HCT116 (cell line): ENCODE data around the gene SCN1A. TPM values are rescaled to one million over a fixed set of nuclear protein-coding genes. Genes with fewer than 3 reads are reported as not detected.

ENCODE experiments used
- ATAC-seq: fragments of 200-7000 bp; cut with Tn5 transposase; 2 replicates; pipeline ENCODE4 v1.9.1; 2020; ENCODE audit warnings: mild to moderate bottlenecking, moderate library complexity
- BruUV-seq: library from RNA; stranded (reverse); fragments of 400-500 nt; replicated peaks from 2 replicates; lab custom pipeline; 2021; lab: Mats Ljungman, UMichigan
- CTCF ChIA-PET: fragments of 300-600 bp; sonication (Branson Sonifier 250); formaldehyde crosslinking; loops from one replicate; lab custom pipeline; 2021; ENCODE audit warnings: antibody characterized with exemption; lab: Charles Lee
- POLR2A ChIA-PET: fragments of 300-600, 350-600 bp; sonication (Branson Sonifier 250); formaldehyde crosslinking; loops from one replicate; lab custom pipeline; 2021; ENCODE audit warnings: antibody characterized with exemption; lab: Charles Lee
- RAD21 ChIA-PET, 2 experiments: fragments of 300-600 bp; sonication (Branson Sonifier 250); formaldehyde crosslinking; loops; one replicate each; lab custom pipeline; 2023; ENCODE audit warnings: low total read pairs in 2 of 2; ENCODE audit not compliant: uncharacterized antibody in 2 of 2, unreplicated experiment in 2 of 2, low non-redundant PET in 1 of 2; lab: Charles Lee
- DNase-seq: peaks from one replicate; pipeline ENCODE4 v3.0.0-alpha.2; 2010; ENCODE audit warnings: low read depth, low spot score
- H2AFZ ChIP-seq: fragments of 200-600 bp; shearing (Covaris generic), sonication (generic); 2 replicates; pipeline ENCODE4 v1.6.1; 2017; ENCODE audit warnings: low read depth, mixed run types, mixed read lengths, antibody characterized with exemption, low read length; ENCODE audit not compliant: poor library complexity, severe bottlenecking
- H3K27ac ChIP-seq: 2 replicates; pipeline ENCODE4 v1.5.1; 2012; ENCODE audit warnings: low read depth, low read length
- H3K27me3 ChIP-seq: fragments of 200-600 bp; sonication (generic); 2 replicates; pipeline ENCODE4 v1.6.1; 2016; ENCODE audit warnings: mixed run types, low read length, mixed read lengths; ENCODE audit not compliant: insufficient read depth
- H3K36me3 ChIP-seq, 2 experiments: fragments of 200-500 bp in 1 of 2; fragments of 200-600 bp in 1 of 2; sonication (Bioruptor generic) in 1 of 2; sonication (generic) in 1 of 2; 2 replicates each; pipeline versions ENCODE4 v1.5.1 to v1.6.1; 2014 to 2016; ENCODE audit warnings: low read length in 2 of 2, inconsistent platforms in 1 of 2, mixed read lengths in 1 of 2, mixed run types in 1 of 2; ENCODE audit not compliant: insufficient read depth in 2 of 2, control insufficient read depth in 1 of 2
- H3K4me1 ChIP-seq, 2 experiments: fragments of 200-600 bp in 1 of 2; sonication (generic) in 1 of 2; 2 replicates each; pipeline versions ENCODE4 v1.5.1 to v1.6.1; 2012 to 2017; ENCODE audit warnings: low read length in 2 of 2, inconsistent platforms in 1 of 2, mild to moderate bottlenecking in 1 of 2, mixed read lengths in 1 of 2, mixed run types in 1 of 2, moderate library complexity in 1 of 2; ENCODE audit not compliant: insufficient read depth in 2 of 2, control insufficient read depth in 1 of 2
- H3K4me2 ChIP-seq: fragments of 200-600 bp; sonication (generic); 2 replicates; pipeline ENCODE4 v1.6.1; 2017; ENCODE audit warnings: mixed run types, low read length, mixed read lengths
- H3K4me3 ChIP-seq, 2 experiments: fragments of 200-600 bp in 1 of 2; sonication (generic) in 1 of 2; replicated peaks in 1 of 2; 2 replicates each; pipeline ENCODE4 v1.5.1; 2011 to 2016; ENCODE audit warnings: low read length in 2 of 2, control low read depth in 1 of 2, low read depth in 1 of 2, mild to moderate bottlenecking in 1 of 2, mixed read lengths in 1 of 2, mixed run types in 1 of 2
- H3K79me2 ChIP-seq: fragments of 200-600 bp; sonication (generic); 2 replicates; pipeline ENCODE4 v1.6.1; 2017; ENCODE audit warnings: mild to moderate bottlenecking, mixed run types, low read length, moderate library complexity, mixed read lengths; ENCODE audit not compliant: insufficient read depth
- H3K9ac ChIP-seq: fragments of 200-600 bp; sonication (generic); 2 replicates; pipeline ENCODE4 v1.6.1; 2016; ENCODE audit warnings: low read length, mixed read lengths
- H3K9me2 ChIP-seq: fragments of 200-600 bp; sonication (generic), shearing (Covaris generic); 2 replicates; pipeline ENCODE4 v1.6.1; 2017; ENCODE audit warnings: mixed run types, mild to moderate bottlenecking, moderate library complexity; ENCODE audit not compliant: insufficient read depth
- H3K9me3 ChIP-seq, 2 experiments: fragments of 200-500 bp in 1 of 2; fragments of 200-600 bp in 1 of 2; sonication (Bioruptor generic) in 1 of 2; sonication (generic) in 1 of 2; 2 replicates each; pipeline ENCODE4 v1.6.1; 2014 to 2017; ENCODE audit warnings: low read length in 2 of 2, mixed read lengths in 2 of 2, inconsistent platforms in 1 of 2, low read depth in 1 of 2, mild to moderate bottlenecking in 1 of 2, mixed run types in 1 of 2, moderate library complexity in 1 of 2; ENCODE audit not compliant: control insufficient read depth in 1 of 2, insufficient read depth in 1 of 2
- H4K20me1 ChIP-seq: fragments of 200-600 bp; sonication (generic), shearing (Covaris generic); 2 replicates; pipeline ENCODE4 v1.6.1; 2017; ENCODE audit warnings: mixed run types, mild to moderate bottlenecking, moderate library complexity; ENCODE audit not compliant: insufficient read depth
- EZH2phosphoT487 ChIP-seq: fragments of 200-600 bp; IDR thresholded peaks from 2 replicates; pipeline ENCODE4 v1.6.1; 2018; ENCODE audit warnings: antibody characterized with exemption, borderline replicate concordance
- SRF ChIP-seq: IDR thresholded peaks from 2 replicates; pipeline ENCODE4 v1.6.1; 2012; ENCODE audit warnings: low read depth
- intact Hi-C: fragments of 100-400 bp; cut with micrococcal nuclease; formaldehyde crosslinking; loops from 2 replicates; pipeline ENCODE4 v1.10.0; 2022
- total RNA-seq: library from RNA; stranded (reverse); gene quantifications from one replicate; pipeline ENCODE4 v1.2.1, GENCODE V29; 2021; ENCODE audit not compliant: unreplicated experiment
- TF ChIP-seq, protein P1 (sequence below): IDR thresholded peaks from 2 replicates; pipeline ENCODE4 v1.6.1; 2012

Gene SCN1A
- total RNA-seq, 1 experiment from 2014 or later: not detected

GRCh38 chr2:166068981-166069380 lies 58.8 kb downstream of the SCN1A start:
- POLR2A ChIA-PET: no interaction called here
- H3K79me2 ChIP-seq: no peaks in the 10 kb centered on the region
- CTCF ChIA-PET: interaction anchor here (1.9 kb wide), 1 partner anchor 12 kb away, joined by 8 read pairs; no protein-coding TSS in a partner anchor
- intact Hi-C loops: no loop called here
- peaks cover 27% of the 10 kb centered on the region for H3K27me3 ChIP-seq
- ATAC-seq (no peak), DNase-seq (no peak)
- no peak overlapping the region for H3K27ac ChIP-seq
- no peak overlapping the region for H3K4me2 ChIP-seq
- H4K20me1 ChIP-seq: no peaks in the 10 kb centered on the region
- no TSS peak for BruUV-seq
- H3K9me2 ChIP-seq: no peaks in the 10 kb centered on the region
- no peak overlapping the region for H3K9ac ChIP-seq
- TF ChIP-seq EZH2phosphoT487 (no peak), SRF (no peak)
- TF ChIP-seq, protein P1, sequence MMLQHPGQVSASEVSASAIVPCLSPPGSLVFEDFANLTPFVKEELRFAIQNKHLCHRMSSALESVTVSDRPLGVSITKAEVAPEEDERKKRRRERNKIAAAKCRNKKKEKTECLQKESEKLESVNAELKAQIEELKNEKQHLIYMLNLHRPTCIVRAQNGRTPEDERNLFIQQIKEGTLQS: no peak
- TF ChIP-seq, all 23 proteins: peak for 0
- RAD21 ChIA-PET: no interaction called here
- H2AFZ ChIP-seq: no peak overlapping the region
- no peaks in the 10 kb centered on the region for H3K9me3 ChIP-seq
- H3K4me1 ChIP-seq: no peaks in the 10 kb centered on the region
- no peak overlapping the region for H3K4me3 ChIP-seq
- no peaks in the 10 kb centered on the region for H3K36me3 ChIP-seq

- H3K9me2 ChIP-seq: no peaks in the 10 kb centered on the region
- CTCF ChIA-PET: interaction anchor here (0.8 kb wide), 1 partner anchor 9 kb away, joined by 4 read pairs; no protein-coding TSS in a partner anchor
- POLR2A ChIA-PET: no interaction called here
- RAD21 ChIA-PET: no interaction called here
- no peaks in the 10 kb centered on the region for H3K9me3 ChIP-seq
- no peaks in the 10 kb centered on the region for H3K36me3 ChIP-seq
- no peak overlapping the region for H3K9ac ChIP-seq
- H2AFZ ChIP-seq: no peak overlapping the region
- ATAC-seq (no peak), DNase-seq (no peak)
- no TSS peak for BruUV-seq
- intact Hi-C loops: no loop called here
- H3K4me1 ChIP-seq: no peaks in the 10 kb centered on the region
- no peak overlapping the region for H3K27ac ChIP-seq
- no peak overlapping the region for H3K4me3 ChIP-seq
- H4K20me1 ChIP-seq: no peaks in the 10 kb centered on the region; the same call in 1 of the 2 replicates
- TF ChIP-seq EZH2phosphoT487: no peak
- H3K79me2 ChIP-seq: no peaks in the 10 kb centered on the region
- peaks cover 35% of the 10 kb centered on the region for H3K27me3 ChIP-seq
- no peak overlapping the region for H3K4me2 ChIP-seq
Observed at GRCh38 chr2:166067229-166067628, 60.6 kb downstream of the SCN1A start.
